AG09309 (cell line): Measurements from ENCODE around the gene NDFIP1.
"Not testable (repeated sequence)": the region's sequence is repeated elsewhere in the genome, so short reads cannot be mapped to it uniquely, and the experiment has no call there.

Experiments
- DNase-seq: peaks from one replicate; pipeline ENCODE4 v3.0.0-alpha.2; 2010; ENCODE audit warnings: low read depth
- H3K4me3 ChIP-seq: 2 replicates; pipeline ENCODE4 v1.5.1; 2011; ENCODE audit warnings: mild to moderate bottlenecking, low read depth, low read length, moderate library complexity; ENCODE audit not compliant: control insufficient read depth
- CTCF ChIP-seq: IDR thresholded peaks from 2 replicates; pipeline ENCODE4 v1.5.1; 2011; ENCODE audit warnings: mild to moderate bottlenecking, low read depth, low read length, inconsistent platforms; ENCODE audit not compliant: insufficient read depth, control insufficient read depth; ENCODE audit errors: missing control alignments

The NDFIP1 gene

GRCh38 chr5:142080248-142080647 lies 28.3 kb upstream of the NDFIP1 start:
- H3K4me3 ChIP-seq = no peak overlapping the region
- DNase-seq = no peak
- TF ChIP-seq CTCF = no peak

DNA sequence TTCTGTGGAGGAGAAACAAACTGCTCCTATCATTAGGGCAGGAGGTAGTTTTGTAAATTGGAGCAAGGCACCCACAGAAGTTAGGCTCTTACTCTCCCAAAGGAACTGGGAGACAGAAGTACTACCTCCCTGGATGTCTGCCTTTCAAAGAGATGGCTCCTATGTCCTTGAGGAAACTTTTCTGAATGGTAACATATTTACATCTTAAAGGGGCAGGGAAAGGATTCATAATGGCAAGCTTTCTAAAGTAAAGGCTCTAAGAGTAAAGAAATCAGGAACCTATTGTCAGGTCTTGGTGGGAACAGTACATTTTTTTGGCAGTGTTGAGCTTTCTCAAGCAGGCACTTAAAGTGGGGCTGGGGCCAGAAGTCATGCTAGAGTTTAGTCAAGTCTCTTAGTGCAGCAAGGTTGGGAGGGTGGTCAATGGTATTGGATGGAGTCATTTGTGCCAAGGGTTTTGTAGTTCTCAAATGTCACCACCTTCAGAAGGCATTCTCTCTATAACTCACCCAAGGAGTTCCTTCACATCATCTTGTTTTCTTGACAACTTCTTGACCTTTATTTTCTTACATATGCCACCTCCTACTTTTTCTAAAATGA lies 26.3 kb upstream of the NDFIP1 start:
- H3K4me3 ChIP-seq = no peak overlapping the region

GRCh38 chr5:142086229-142086628 lies 22.4 kb upstream of the NDFIP1 start:
- TF ChIP-seq CTCF = no peak
- DNase-seq = no peak
- H3K4me3 ChIP-seq = no peak overlapping the region

More for the DNA sequence above, 26.3 kb upstream of the NDFIP1 start:
- TF ChIP-seq CTCF = no peak
- DNase-seq = no peak

DNA sequence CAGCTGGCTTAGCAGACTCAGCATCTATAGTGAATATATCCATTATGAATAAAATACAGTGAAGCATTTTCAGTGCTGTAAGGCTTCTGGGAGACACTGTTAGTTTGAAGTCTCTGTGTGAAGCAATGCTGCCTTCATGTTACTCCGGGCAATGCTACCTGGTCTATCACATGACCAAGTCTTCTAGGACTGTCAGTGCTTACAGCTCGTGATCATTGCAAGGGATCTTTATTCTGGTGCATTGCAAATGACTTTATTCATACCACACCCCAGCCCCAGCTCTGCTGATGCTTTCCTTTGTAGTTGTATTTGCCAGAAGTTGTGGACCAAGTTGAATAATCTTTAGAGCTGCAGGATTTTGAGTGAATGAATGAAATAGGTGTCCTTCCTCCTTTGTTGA lies 21.9 kb upstream of the NDFIP1 start:
- DNase-seq = no peak
- H3K4me3 ChIP-seq = no peak overlapping the region
- TF ChIP-seq CTCF = no peak

- no peak for TF ChIP-seq CTCF
- no peak for DNase-seq
- no peak overlapping the region for H3K4me3 ChIP-seq
These were observed 20.5 kb upstream of the NDFIP1 start for GRCh38 chr5:142087920-142088679.

GRCh38 chr5:142088855-142089479 lies 19.6 kb upstream of the NDFIP1 start:
- DNase-seq, H3K4me3 ChIP-seq: not testable (repeated sequence)

- TF ChIP-seq CTCF = no peak
- DNase-seq = no peak
- H3K4me3 ChIP-seq = no peak overlapping the region
These were observed 17.6 kb upstream of the NDFIP1 start for GRCh38 chr5:142091012-142091411.
